HG03565 (cell line): Measurements from ENCODE around the gene ALX3.

Source experiments
- ATAC-seq: cut with Tn5 transposase; IDR thresholded peaks from one replicate; pipeline ENCODE4 v1.9.1; 2021; ENCODE audit warnings: mild to moderate bottlenecking, moderate library complexity; ENCODE audit not compliant: unreplicated experiment

Gene ALX3

GRCh38 chr1:110070671-110071242 lies at the start of gene ALX3:
Gene ALX3, minus strand, starts transcription at chr1:110070672. Its CDS starts 60 bp downstream, at chr1:110070612.
- no peak for ATAC-seq

- ATAC-seq, result no peak
Measured at GRCh38 chr1:110119843-110120242, 49.4 kb upstream of the ALX3 start.

- ATAC-seq, result no peak
Measured at GRCh38 chr1:110118636-110119396, 48.3 kb upstream of the ALX3 start.

- no peak for ATAC-seq
Measured at GRCh38 chr1:110114784-110115183, 44.3 kb upstream of the ALX3 start.

GRCh38 chr1:110114173-110114572 lies 43.7 kb upstream of the ALX3 start:
- no peak for ATAC-seq

- no peak for ATAC-seq
Measured at GRCh38 chr1:110113551-110113950, 43.1 kb upstream of the ALX3 start.

GRCh38 chr1:110112656-110113055 lies 42.2 kb upstream of the ALX3 start:
- no peak for ATAC-seq

- no peak for ATAC-seq
Measured at GRCh38 chr1:110112143-110112542, 41.7 kb upstream of the ALX3 start, which contains the start of gene UBL4B. Gene UBL4B, plus strand, starts transcription at chr1:110112443. Its CDS starts 92 bp downstream, at chr1:110112535.

GRCh38 chr1:110111081-110111480 lies 40.6 kb upstream of the ALX3 start:
- ATAC-seq, result no peak

GRCh38 chr1:110107867-110108469 lies 37.5 kb upstream of the ALX3 start:
- ATAC-seq, result no peak

- no peak for ATAC-seq
Measured at GRCh38 chr1:110106013-110106941, 35.8 kb upstream of the ALX3 start.

GRCh38 chr1:110102081-110102480 lies 31.6 kb upstream of the ALX3 start:
- ATAC-seq, result no peak

- ATAC-seq, result no peak
Measured at GRCh38 chr1:110100335-110100734, 29.9 kb upstream of the ALX3 start.

GRCh38 chr1:110098222-110099026 lies 28.0 kb upstream of the ALX3 start:
- ATAC-seq, result no peak

GRCh38 chr1:110097507-110098221 lies 27.2 kb upstream of the ALX3 start:
- no peak for ATAC-seq

GRCh38 chr1:110094931-110095654 lies 24.6 kb upstream of the ALX3 start:
- no peak for ATAC-seq

GRCh38 chr1:110092991-110093390 lies 22.5 kb upstream of the ALX3 start:
- ATAC-seq, result no peak

- ATAC-seq, result no peak
Measured at GRCh38 chr1:110091791-110092190, 21.3 kb upstream of the ALX3 start.

- ATAC-seq, result no peak
Measured at GRCh38 chr1:110091381-110091780, 20.9 kb upstream of the ALX3 start.
